CD4-positive, CD25-positive, alpha-beta regulatory T cell (primary cell): ENCODE measurements around the gene RPL35A. TPM values are rescaled to one million over a fixed set of nuclear protein-coding genes. Genes with fewer than 3 reads are reported as not detected.
"Not testable (repeated sequence)": the region's sequence is repeated elsewhere in the genome, so short reads cannot be mapped to it uniquely, and the experiment has no call there.

ENCODE experiments used
- ATAC-seq, 2 donors: fragments of 150-1000 bp; cut with Tn5 transposase; one replicate each; pipeline ENCODE4 v1.10.0; 2021; ENCODE audit warnings: low read depth in 2 of 2, moderate number of reproducible peaks in 2 of 2, moderate library complexity in 1 of 2
- DNase-seq, 3 donors: peaks; one replicate each; pipeline versions ENCODE4 v3.0.0 to v3.0.0-alpha.2; 2012 to 2022; ENCODE audit warnings: mixed read lengths in 1 of 3
- H3K27ac ChIP-seq: one replicate; pipeline ENCODE4 v1.7.0; 2013; ENCODE audit warnings: mild to moderate bottlenecking, low read length; ENCODE audit not compliant: insufficient read depth, poor library complexity, severe bottlenecking
- H3K27me3 ChIP-seq: one replicate; pipeline ENCODE4 v1.7.0; 2013; ENCODE audit warnings: low read length; ENCODE audit not compliant: control insufficient read depth, insufficient read depth
- H3K36me3 ChIP-seq: one replicate; pipeline ENCODE4 v1.7.0; 2013; ENCODE audit warnings: mild to moderate bottlenecking, low read length, moderate library complexity; ENCODE audit not compliant: control insufficient read depth, insufficient read depth
- H3K4me1 ChIP-seq: 2 replicates; pipeline ENCODE4 v1.7.0; 2013; ENCODE audit warnings: mild to moderate bottlenecking, low read length; ENCODE audit not compliant: insufficient read depth, control insufficient read depth, poor library complexity, severe bottlenecking
- H3K4me3 ChIP-seq: one replicate; pipeline ENCODE4 v1.7.0; 2013; ENCODE audit warnings: low read depth, mild to moderate bottlenecking, low read length, moderate library complexity
- H3K9me3 ChIP-seq, 2 experiments: 1 replicate in 1 of 2; 2 replicates in 1 of 2; pipeline ENCODE4 v1.7.0; 2013; ENCODE audit warnings: low read length in 2 of 2, mild to moderate bottlenecking in 1 of 2, moderate library complexity in 1 of 2; ENCODE audit not compliant: control insufficient read depth in 2 of 2
- H3K27ac Mint-ChIP-seq, 3 donors: one replicate each; pipeline ENCODE4 v1.8.0; 2020 to 2022; ENCODE audit warnings: mild to moderate bottlenecking in 3 of 3, mixed read lengths in 3 of 3, moderate library complexity in 2 of 3
- H3K27me3 Mint-ChIP-seq: one replicate; pipeline ENCODE4 v1.8.0; 2022; ENCODE audit warnings: mild to moderate bottlenecking, mixed read lengths
- H3K36me3 Mint-ChIP-seq: one replicate; pipeline ENCODE4 v1.8.0; 2020; ENCODE audit warnings: mixed read lengths
- H3K4me1 Mint-ChIP-seq, 4 donors: one replicate each; pipeline ENCODE4 v1.8.0; 2020 to 2022; ENCODE audit warnings: mixed read lengths in 4 of 4, mild to moderate bottlenecking in 1 of 4
- H3K4me3 Mint-ChIP-seq, 4 donors: one replicate each; pipeline ENCODE4 v1.8.0; 2020 to 2022; ENCODE audit warnings: mild to moderate bottlenecking in 4 of 4, mixed read lengths in 4 of 4, moderate library complexity in 3 of 4
- H3K9me3 Mint-ChIP-seq, 7 donors: one replicate each; pipeline ENCODE4 v1.8.0; 2020 to 2022; ENCODE audit warnings: mixed read lengths in 7 of 7, mild to moderate bottlenecking in 3 of 7, moderate library complexity in 2 of 7
- polyA plus RNA-seq, 4 donors: library from polyadenylated mRNA; unstranded; fragments of 300-500 nt; fragmentation: Illumina TruSeq; gene quantifications; one replicate each; pipeline ENCODE4 v1.2.3, GENCODE V29; 2021
- total RNA-seq: library from RNA; stranded (reverse); gene quantifications from one replicate; pipeline ENCODE4 v1.2.3, GENCODE V29; 2022

Gene RPL35A
- total and polyA plus RNA-seq, 5 donors from 2014 or later = 1,211 to 2,226 (median 1,650) TPM

DNA sequence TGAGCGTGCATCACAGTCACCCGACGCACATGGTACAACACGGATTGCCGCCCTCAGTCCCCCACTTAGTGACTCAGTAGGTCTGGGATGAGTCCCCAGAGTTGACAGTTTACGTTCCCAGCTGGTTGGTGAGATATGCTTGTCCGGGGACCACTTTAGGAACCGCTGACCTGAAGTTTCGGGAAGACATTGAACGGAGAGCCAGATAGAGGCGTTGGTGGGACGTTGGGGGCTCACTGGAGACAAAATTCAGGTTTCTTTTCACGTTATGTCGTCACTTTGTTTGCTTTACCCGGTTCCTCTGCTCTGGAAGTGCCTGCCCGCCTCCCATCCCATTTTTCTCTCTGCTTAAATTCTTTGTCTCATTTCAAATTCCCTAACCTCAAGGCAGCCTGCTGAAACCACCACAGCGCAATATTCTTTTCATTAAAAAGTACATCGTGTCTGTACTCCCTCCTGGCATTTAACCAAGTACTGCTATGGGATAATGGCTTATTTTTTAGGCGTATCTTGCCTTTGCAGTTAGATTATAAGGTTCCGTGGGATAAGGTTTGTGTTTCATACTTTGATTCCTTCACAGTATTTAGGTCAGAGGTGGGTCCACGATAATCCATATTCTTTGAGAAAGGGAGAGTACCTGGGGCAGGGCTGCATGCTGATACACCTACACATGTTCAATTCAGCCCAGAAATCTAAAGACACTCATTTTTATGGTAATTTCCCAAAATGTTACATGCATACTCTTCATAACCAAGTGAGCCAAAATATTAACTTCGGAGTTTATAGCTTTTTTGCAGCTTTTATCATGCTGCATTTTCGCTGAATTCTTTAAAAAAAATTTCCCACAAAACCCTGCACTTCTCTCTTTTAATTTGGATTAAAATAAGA, 10.9 kb downstream of the RPL35A start:
- ATAC-seq = no peak
- H3K27ac Mint-ChIP-seq = peak overlapping the region; percentile 80 to 97 (median 96)
- Histone ChIP-seq H3K9me3 (no peaks in the 10 kb centered on the region), H3K4me1 (peaks cover 34% of the 10 kb centered on the region), H3K27ac (peak overlapping the region; percentile 80), H3K27me3 (no peaks in the 10 kb centered on the region), H3K36me3 (peaks cover 13% of the 10 kb centered on the region), H3K4me3 (peak overlapping the region; percentile 89)
- peak overlapping the region; percentile 86 to 93 (median 90) for H3K4me3 Mint-ChIP-seq
- H3K36me3 Mint-ChIP-seq = peaks cover 13% of the 10 kb centered on the region
- peak in 1 of 3 donors; percentile 10 for DNase-seq
- peaks cover 22 to 52% (median 34%) of the 10 kb centered on the region in 4 donors for H3K4me1 Mint-ChIP-seq
- no peaks in the 10 kb centered on the region for H3K9me3 Mint-ChIP-seq
- peaks cover 4% of the 10 kb centered on the region for H3K27me3 Mint-ChIP-seq

DNA sequence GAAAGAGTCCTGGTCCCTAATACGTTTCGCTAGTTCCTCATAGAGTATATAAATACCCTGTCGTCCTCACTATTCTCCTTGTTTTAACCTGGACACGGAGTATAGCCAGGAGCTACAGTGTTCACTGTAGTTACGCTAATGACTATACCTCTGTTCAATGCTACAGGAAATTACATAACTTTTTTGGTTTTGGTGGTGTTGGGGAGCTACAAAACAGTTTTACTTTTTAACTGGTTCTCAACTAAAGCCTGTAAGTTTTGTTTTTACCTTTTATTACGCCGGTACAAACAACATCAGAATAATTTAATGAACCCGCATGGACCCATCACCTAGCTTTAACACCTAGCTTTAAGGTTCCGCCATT, 11.6 kb downstream of the RPL35A start:
- H3K9me3 ChIP-seq = no peaks in the 10 kb centered on the region
- Mint-ChIP-seq H3K27ac (peak overlapping the region; percentile 86 to 97 (median 96)), H3K9me3 (no peaks in the 10 kb centered on the region), H3K36me3 (peaks cover 7% of the 10 kb centered on the region), H3K4me1 (peaks cover 20 to 50% (median 33%) of the 10 kb centered on the region in 4 donors), H3K27me3 (peaks cover 4% of the 10 kb centered on the region), H3K4me3 (peak overlapping the region; percentile 86 to 93 (median 90))
- H3K4me1 ChIP-seq = peaks cover 34% of the 10 kb centered on the region
- ATAC-seq (no peak), DNase-seq (peak in 2 of 3 donors; percentile 33 to 48)
- H3K27ac ChIP-seq = peak overlapping the region; percentile 80
- peak overlapping the region; percentile 89 for H3K4me3 ChIP-seq
- no peaks in the 10 kb centered on the region for H3K27me3 ChIP-seq
- H3K36me3 ChIP-seq = peaks cover 6% of the 10 kb centered on the region

GRCh38 chr3:197963019-197963637, 13.1 kb downstream of the RPL35A start:
- no peaks in the 10 kb centered on the region for H3K27me3 ChIP-seq
- H3K4me1 Mint-ChIP-seq = peaks cover 20 to 41% (median 29%) of the 10 kb centered on the region in 4 donors

DNA sequence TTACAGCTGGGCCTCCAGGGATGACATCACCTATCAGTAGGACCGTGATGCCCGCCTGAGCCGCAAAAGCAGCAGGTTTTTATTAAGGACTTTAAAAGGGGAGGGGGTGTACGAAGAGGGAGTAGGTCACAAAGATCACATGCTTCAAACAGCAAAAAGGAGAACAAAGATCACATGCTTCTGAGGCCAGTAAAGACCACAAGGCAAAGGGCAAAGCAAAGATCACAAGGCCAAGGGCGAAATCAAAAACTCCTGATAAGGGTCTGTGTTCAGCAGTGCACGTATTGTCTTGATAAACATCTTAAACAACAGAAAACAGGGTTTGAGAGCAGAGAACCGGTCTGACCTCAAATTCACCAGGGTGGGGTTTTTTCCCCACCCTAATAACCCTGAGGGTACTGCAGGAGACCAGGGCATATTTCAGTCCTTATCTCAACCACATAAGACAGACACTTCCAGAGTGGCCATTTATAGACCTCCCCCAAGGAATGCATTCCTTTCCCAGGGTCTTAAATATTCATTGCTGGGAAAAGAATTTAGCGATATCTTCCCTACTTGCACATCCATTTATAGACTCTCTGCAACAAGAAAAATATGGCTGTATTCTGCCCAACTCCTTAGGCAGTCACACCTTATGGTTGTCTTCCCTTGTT, 17.5 kb downstream of the RPL35A start:
- DNase-seq, H3K27ac ChIP-seq, H3K36me3 Mint-ChIP-seq, H3K9me3 ChIP-seq, H3K27me3 Mint-ChIP-seq, H3K4me3 ChIP-seq, H3K4me1 ChIP-seq, H3K27me3 ChIP-seq, ATAC-seq, H3K27ac Mint-ChIP-seq, H3K36me3 ChIP-seq, H3K4me1 Mint-ChIP-seq: not testable (repeated sequence)
- Mint-ChIP-seq H3K4me3 (peak overlapping the region in 1 of 4 donors; percentile 32), H3K9me3 (peaks cover 0 to 15% (median 3%) of the 10 kb centered on the region in 7 donors)

More at GRCh38 chr3:197963019-197963637, 13.1 kb downstream of the RPL35A start:
- ATAC-seq = no peak
- Histone ChIP-seq H3K27ac (no peak overlapping the region), H3K9me3 (peaks cover 3 to 8% of the 10 kb centered on the region in 2 experiments), H3K4me1 (peaks cover 34% of the 10 kb centered on the region), H3K4me3 (no peak overlapping the region), H3K36me3 (no peaks in the 10 kb centered on the region)
- peaks cover 4% of the 10 kb centered on the region for H3K27me3 Mint-ChIP-seq
- H3K27ac Mint-ChIP-seq = peak overlapping the region in 2 of 3 donors; percentile 18 to 66
- no peak for DNase-seq
- peaks cover 5% of the 10 kb centered on the region for H3K36me3 Mint-ChIP-seq
- H3K4me3 Mint-ChIP-seq = peak overlapping the region in 1 of 4 donors; percentile 90
- H3K9me3 Mint-ChIP-seq = peaks cover 0 to 9% (median 3%) of the 10 kb centered on the region in 7 donors

DNA sequence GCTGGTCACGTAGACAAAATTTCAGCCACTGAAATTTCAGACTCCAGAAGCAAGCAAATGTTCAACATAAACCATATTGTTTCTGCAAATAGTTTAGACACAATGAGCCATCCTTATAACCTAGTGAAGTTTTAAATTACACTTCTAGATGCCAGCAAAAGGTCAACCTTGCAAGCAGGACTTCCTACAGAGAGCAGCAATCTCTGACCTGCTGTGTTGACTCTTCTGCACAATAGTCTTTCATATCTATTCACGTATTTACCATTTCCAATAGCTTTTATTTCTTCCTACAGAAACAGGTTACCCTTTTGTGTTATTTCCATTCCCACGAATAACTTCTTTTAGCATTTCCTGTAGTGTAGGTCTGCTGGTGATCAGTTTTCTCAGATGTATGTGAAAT, 20.6 kb downstream of the RPL35A start:
- Mint-ChIP-seq H3K36me3 (peaks cover 21% of the 10 kb centered on the region), H3K9me3 (peaks cover 0 to 17% (median 3%) of the 10 kb centered on the region in 7 donors), H3K27me3 (no peaks in the 10 kb centered on the region), H3K4me1 (no peaks in the 10 kb centered on the region), H3K4me3 (no peak overlapping the region), H3K27ac (no peak overlapping the region)
- H3K4me1 ChIP-seq = no peaks in the 10 kb centered on the region
- no peak overlapping the region for H3K4me3 ChIP-seq
- H3K9me3 ChIP-seq = peaks cover 3 to 8% of the 10 kb centered on the region in 2 experiments
- no peaks in the 10 kb centered on the region for H3K27me3 ChIP-seq
- H3K36me3 ChIP-seq = no peaks in the 10 kb centered on the region
- no peak overlapping the region for H3K27ac ChIP-seq
- DNase-seq (no peak), ATAC-seq (no peak)

- ATAC-seq = no peak
- Histone ChIP-seq H3K4me3 (no peak overlapping the region), H3K27me3 (no peaks in the 10 kb centered on the region), H3K4me1 (no peaks in the 10 kb centered on the region), H3K36me3 (no peaks in the 10 kb centered on the region), H3K9me3 (no peaks in the 10 kb centered on the region), H3K27ac (no peak overlapping the region)
- H3K27ac Mint-ChIP-seq = no peak overlapping the region
- H3K9me3 Mint-ChIP-seq = peaks cover 0 to 8% (median 0%) of the 10 kb centered on the region in 7 donors
- no peaks in the 10 kb centered on the region for H3K4me1 Mint-ChIP-seq
- DNase-seq = no peak
- H3K4me3 Mint-ChIP-seq = no peak overlapping the region
- H3K36me3 Mint-ChIP-seq = peaks cover 23% of the 10 kb centered on the region
- H3K27me3 Mint-ChIP-seq = no peaks in the 10 kb centered on the region
Observed at GRCh38 chr3:197974016-197974415, 24.0 kb downstream of the RPL35A start.

DNA sequence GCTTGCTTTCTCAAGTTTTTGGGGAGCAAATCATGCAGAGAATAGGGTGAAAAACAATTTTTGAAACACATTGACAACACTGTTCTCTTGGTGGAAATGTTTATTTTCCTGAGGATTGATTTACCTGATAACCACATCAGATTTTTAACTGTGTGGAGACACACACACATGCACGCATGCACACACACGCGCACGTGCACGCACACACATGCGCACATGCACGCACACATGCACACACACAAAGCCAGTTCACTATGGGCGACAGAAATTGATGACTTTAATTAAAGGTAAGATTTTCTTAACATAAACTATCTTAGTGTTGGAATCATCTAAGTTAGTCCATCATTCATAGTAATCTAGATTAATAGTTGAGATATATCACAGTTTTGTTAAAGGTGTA, 25.3 kb downstream of the RPL35A start:
- no peak for DNase-seq
- peaks cover 0 to 4% (median under 1%) of the 10 kb centered on the region in 4 donors for H3K4me1 Mint-ChIP-seq
- Histone ChIP-seq H3K4me1 (no peaks in the 10 kb centered on the region), H3K9me3 (no peaks in the 10 kb centered on the region), H3K36me3 (no peaks in the 10 kb centered on the region), H3K4me3 (no peak overlapping the region), H3K27me3 (no peaks in the 10 kb centered on the region), H3K27ac (no peak overlapping the region)
- no peak overlapping the region for H3K27ac Mint-ChIP-seq
- peaks cover 0 to 8% (median 0%) of the 10 kb centered on the region in 7 donors for H3K9me3 Mint-ChIP-seq
- H3K36me3 Mint-ChIP-seq = peaks cover 24% of the 10 kb centered on the region
- H3K27me3 Mint-ChIP-seq = no peaks in the 10 kb centered on the region
- no peak overlapping the region for H3K4me3 Mint-ChIP-seq
- no peak for ATAC-seq
